ENCODE measurements around the gene TUBA1A. TPM values are rescaled to one million over a fixed set of nuclear protein-coding genes. Genes with fewer than 3 reads are reported as not detected.
A peak's percentile ranks its signal among the peaks of the same experiment; 100 is the strongest.
"Not testable (repeated sequence)": the region's sequence is repeated elsewhere in the genome, so short reads cannot be mapped to it uniquely, and the experiment has no call there.

Gene TUBA1A
- polyA plus RNA-seq, 1 donor, result 757 TPM

DNA sequence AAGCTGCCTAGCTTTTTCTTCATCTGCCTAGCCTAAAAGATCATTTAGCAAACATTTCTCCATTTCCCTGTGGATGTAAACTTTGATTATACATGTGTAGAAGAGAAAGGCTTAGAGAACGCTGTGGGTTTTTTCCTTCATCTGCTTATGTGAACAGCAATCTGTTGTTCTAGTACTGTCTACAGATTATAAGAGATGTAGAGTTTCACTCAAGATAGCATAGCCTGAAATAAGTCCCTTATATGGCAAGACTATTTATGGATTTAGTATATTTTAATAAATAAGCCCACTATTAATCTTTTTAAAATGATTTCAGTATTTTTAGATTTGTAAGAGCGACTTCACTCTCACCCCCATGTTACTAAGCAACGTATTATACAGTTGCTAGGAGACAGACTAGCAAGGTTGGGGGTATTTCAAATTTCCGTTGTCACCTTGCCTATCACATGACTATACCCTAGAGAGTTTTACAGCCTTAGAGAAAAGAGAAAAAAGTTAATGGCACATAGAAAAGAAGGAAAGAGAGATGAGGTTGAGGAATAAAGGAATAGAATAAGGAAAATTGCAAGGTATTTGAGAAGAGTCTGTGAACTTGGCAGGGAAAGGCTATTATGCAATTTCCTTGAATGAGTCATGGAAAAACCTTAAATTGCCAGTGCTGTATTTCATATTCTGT, 12.2 kb upstream of the TUBA1A start:
- DNase-seq, result peak; percentile 85

DNA sequence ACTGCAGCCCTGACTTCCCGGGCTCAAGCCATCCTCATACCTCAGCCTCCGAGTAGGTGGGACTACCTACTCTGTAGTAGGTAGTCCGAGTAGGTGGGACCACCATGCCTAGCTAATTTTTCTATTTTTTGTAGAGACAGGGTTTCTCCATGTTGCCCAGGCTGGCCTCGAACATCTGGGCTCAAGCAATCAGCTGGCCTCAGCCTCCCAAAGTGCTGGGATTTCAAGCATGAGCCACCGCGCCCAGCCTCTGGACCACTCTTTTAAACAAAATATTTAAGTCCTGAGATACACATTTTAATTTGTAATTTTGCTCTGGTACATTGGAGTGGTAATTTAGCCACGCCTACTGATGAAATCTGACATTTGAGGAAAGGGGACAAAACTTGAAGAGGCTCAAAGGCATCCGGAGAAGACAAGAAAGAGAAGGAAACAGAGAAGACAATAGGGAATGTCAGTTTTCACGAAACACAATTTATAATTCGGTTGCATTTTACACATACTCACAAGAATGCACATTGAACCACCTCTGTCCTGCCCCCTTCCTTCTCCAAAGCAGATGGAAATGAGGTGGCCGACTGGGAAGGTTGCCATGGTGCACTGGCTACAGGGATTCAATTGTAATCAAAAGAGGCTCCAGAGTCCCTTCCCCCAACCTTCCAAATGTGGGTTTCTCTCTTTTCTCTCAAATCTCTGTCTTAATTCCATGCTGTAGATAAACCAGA, 9.7 kb upstream of the TUBA1A start:
- peak; percentile 36 for DNase-seq

DNA sequence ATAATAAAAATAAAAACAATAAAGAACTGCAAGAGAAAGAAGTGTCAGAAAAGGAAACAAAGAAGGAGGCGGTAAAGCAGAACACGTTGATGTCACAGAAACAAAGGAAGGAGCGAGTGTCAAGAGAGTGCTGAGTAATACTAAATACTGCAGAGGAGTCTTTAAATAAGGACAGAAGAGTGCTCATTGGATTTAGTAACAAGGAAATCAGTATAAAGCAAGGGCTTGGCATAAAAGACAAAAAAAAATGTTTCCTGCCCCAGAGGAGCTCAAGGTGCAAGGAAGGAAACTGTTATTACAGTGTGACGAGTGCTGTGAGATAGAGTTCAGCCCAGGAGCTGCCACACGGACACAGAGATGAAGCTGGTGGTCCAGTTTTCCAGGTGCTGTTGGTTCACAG, 8.4 kb upstream of the TUBA1A start:
- no peak for DNase-seq

DNA sequence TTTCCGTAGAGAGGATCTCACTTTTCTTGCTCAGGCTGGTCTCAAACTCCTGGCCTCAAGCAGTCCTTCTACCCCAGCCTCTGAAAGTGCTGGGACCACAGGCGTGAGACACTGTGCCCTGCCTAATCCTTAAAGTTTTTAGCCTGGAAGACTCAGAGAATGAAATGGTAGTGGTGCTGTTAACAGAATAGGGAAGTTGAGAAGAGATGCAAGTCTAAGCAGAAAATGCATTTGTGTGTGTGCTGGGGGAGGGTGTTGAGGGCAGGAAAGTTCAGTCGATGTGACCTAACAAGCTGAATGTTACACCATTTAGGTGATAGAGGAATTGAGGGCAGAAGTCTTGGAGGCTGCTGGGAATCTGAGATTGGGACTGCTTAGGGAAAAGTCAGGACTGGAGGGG, 6.9 kb upstream of the TUBA1A start:
- no peak for DNase-seq

DNA sequence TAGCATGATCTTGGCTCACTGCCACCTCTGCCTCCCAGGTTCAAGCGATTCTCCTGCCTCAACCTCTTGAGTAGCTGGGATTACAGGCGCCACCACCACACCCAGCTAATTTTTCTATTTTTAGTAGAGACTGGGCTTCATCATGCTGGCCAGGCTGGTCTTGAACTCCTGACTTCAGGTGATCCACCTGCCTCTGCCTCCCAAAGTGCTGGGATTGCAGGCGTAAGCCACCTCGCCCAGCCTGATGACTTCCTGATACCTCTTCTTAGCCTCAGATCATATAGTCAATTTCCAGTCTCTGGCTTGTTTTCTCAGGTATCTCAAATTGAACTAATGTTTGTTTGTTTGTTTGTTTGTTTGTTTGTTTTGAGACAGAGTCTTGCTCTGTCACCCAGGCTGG, 4.9 kb upstream of the TUBA1A start:
- not testable (repeated sequence) for DNase-seq

DNA sequence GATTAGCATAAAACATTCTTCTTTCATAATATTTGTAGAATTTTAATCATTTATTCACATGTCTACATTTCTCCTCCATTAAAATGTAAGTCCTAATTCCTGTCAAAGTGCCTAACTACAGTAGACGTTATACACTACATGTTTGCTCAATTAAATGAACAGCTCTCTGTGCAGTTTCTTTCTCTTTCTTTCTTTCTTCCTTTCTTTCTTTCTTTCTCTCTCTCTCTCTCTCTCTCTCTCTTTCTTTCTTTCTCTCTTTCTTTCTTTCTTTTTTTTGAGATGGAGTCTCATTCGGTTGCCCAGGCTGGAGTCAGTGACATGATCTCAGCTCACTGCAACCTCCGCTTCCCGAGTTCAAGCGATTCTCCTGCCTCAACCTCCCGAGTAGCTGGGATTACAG, 2.6 kb upstream of the TUBA1A start:
- not testable (repeated sequence) for DNase-seq

- DNase-seq, result no peak
These were observed 2.1 kb upstream of the TUBA1A start for GRCh38 chr12:49190974-49191373.

DNA sequence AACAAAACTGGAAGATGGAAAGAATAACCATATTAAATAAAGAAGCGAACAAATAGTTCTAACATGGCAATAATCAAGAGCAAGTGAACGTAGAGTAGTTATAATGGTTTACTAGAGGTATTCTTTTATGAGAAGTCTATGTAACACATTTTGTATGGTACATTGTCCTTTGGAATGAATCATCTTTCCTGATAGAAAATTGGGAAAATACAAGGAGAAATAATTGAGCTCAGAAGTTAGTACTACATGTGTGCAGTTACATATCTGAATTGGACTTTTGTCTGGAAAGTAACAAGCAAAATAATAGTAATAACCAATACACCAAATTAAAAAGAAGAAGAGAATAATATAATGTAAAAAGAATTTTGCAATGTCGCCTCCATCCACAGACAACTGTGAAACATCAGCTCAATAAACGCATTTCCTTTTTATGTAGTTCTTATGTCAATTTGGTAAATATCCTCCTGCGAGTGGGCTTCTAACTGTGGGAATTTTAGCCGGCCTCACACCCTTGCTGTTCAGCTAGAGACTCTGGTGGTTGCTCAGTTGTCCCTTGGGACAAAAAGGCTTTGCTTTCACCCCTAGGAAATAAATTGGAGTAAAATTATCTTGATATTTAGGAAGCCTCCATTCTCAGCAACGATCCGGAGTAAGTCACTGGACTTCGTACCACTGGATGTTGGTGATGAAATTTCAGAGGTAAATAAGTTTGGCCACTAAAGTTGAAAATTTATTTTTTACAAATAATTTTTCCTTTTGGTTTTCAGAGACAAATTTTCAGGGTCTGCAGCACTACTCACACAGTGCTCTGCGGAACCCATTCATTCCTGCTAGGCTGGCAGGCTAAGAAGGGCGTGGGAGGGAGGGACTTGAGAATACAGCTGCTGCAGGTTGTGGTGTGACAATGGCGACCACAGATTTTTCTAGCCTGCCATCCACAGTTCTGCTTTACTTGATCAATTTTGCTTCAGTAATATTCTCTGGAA, 1.1 kb upstream of the TUBA1A start:
- no peak for DNase-seq

DNA sequence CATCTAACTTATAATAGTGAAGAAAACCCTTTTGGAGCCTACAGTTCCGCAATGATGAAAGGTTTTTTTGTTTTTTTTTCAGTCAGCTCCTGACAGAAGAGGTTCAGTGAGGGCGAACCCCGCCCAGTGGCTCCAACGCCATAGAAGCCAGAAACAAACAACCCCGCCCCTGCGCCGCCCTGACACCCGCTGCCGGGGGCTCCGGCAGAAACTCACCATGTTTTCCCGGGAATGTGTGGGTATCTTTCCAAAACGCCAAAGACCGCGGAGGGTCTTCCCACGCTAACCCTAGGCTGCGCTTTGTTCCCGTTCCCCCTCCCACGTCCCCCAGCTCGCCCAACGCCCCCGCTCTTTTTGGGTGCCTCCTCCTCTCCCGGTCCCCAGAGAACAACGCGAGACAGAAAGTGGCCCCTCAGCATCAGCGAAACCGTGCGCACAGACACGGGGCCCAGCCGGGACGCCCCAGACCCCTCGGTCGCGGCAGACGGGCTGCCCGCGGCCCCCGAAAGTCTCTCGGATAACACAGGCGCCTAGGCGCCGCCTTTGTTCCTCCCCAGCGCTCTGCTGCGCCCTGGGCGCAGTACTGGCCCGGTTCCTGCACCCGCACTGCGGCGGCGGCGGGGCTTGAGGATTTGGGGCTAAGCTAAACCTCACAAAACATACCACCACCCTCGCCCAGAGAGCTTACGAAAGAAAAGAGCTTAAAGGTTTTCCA, 522 bp downstream of the TUBA1A start:
- peak; percentile 84 for DNase-seq

DNA sequence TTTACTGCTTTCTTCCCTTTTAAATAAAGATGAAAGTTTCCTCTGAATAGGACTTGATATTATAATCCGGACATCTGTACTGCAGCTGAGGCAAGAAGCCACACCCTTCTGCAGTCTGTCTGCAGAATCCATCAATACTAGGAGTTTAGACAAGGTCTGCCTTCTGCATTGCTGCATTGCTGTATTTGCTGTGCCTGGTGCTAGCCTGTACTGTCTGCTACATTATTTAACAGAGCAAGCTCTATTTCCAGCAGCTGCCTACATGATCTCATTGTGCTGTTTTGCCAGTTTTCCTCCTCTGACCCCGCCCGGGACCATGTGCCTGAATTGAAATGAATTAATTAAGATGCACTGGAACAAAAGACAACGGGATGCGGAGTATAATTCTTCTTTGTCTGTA, 1.7 kb downstream of the TUBA1A start:
- peak; percentile 87 for DNase-seq

GRCh38 chr12:49186307-49186706, 2.6 kb downstream of the TUBA1A start:
- DNase-seq, result not testable (repeated sequence)

GRCh38 chr12:49184697-49185096, 4.2 kb downstream of the TUBA1A start:
- DNase-seq, result not testable (repeated sequence)

DNA sequence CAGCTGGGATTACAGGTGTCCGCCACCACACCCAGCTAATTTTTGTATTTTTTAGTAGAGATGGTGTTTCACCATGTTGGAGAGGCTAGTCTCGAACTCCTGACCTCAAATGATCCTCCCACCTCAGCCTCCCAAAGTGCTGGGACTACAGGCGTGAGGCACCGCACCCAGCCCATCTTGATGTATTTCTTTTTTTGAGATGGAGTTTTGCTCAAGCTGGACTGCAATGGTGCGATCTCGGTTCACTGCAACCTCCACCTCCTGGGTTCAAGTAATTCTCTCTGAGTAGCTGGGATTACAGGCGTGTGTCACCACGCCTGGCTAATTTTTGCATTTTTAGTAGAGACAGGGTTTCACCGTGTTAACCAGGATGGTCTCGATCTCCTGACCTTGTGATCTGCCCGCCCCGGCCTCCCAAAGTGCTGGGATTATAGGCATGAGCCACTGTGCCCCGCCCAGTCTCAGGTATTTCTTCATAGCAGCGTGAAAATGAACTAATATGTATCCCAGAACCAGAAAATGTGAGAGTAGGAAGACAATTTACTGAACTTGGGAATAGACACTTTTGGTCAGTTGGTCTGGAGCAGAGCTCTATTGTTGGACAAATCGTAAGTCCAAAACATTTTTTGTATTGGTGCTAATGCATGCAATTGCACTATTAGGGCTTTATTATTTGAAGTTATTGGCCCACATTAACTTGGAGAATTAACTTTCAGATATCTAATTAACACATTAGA, 5.5 kb downstream of the TUBA1A start:
- not testable (repeated sequence) for DNase-seq

- DNase-seq, result no peak
These were observed 14.7 kb downstream of the TUBA1A start for GRCh38 chr12:49174218-49174617.

GRCh38 chr12:49170924-49171323, 18.0 kb downstream of the TUBA1A start:
- no peak for DNase-seq

GRCh38 chr12:49165114-49165513, 23.8 kb downstream of the TUBA1A start:
- no peak for DNase-seq

GRCh38 chr12:49161901-49162300, 27.0 kb downstream of the TUBA1A start:
- not testable (repeated sequence) for DNase-seq

DNA sequence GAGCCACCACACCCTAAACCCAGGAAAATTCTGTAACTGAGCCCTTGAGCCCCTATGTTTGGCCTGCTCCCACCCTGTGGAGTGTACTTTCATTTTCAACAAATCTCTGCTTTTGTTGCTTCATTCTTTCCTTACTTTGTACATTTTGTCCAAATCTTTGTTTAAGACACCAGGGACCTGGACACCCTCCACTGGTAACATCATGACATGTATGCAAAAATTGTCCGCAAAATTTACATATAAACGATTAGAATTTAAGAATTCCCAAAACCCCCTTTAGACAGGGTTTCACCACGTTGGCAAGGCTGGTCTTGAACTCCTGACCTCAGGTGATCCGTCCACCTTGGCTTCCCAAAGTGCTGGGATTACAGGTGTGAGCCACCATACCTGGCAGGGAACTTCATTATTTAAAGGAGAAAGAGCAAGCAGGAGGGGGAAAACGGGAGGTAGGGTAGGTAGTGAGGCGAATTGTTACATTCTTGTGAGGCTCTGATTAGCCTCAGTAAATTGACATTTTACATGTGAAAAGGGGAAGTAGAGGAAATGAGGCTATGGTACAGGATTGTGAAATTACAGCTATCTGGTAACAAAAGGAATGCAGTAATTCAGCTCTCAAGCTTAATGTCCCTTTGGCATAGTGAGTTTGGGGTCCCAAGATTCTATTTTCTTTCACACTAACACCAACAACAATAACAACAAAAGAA, 27.6 kb downstream of the TUBA1A start:
- no peak for DNase-seq

- DNase-seq, result no peak
These were observed 28.5 kb downstream of the TUBA1A start for GRCh38 chr12:49160399-49160798.

- DNase-seq, result no peak
These were observed 34.7 kb downstream of the TUBA1A start for GRCh38 chr12:49154221-49154620.

- no peak for DNase-seq
These were observed 41.5 kb downstream of the TUBA1A start for GRCh38 chr12:49147384-49147783.

Measured in hindlimb muscle (tissue), 1 donor.